Right atrium auricular region (tissue), 2 donors: ENCODE results near the gene KLHL12. TPM values are rescaled to one million over a fixed set of nuclear protein-coding genes. Genes with fewer than 3 reads are reported as not detected.
"Not testable (repeated sequence)": the region's sequence is repeated elsewhere in the genome, so short reads cannot be mapped to it uniquely, and the experiment has no call there.

Experiments
- DNase-seq: peaks from one replicate; pipeline ENCODE4 v3.0.0-alpha.2; 2019; ENCODE audit warnings: low spot score
- H3K27ac ChIP-seq, 2 donors: fragments of 200-600 bp; sonication (generic); 1 replicate in 1 of 2; 2 replicates in 1 of 2; pipeline ENCODE4 v1.5.1; 2016 to 2019
- H3K27me3 ChIP-seq, 2 donors: fragments of 200-600 bp; sonication (generic); one replicate each; pipeline versions ENCODE4 v1.5.1 to v1.6.0; 2017 to 2019
- H3K36me3 ChIP-seq: fragments of 200-600 bp; sonication (generic); one replicate; pipeline ENCODE4 v1.5.1; 2016
- H3K4me1 ChIP-seq, 2 donors: fragments of 200-600 bp; sonication (generic); one replicate each; pipeline versions ENCODE4 v1.5.1 to v1.6.0; 2017 to 2019
- H3K4me3 ChIP-seq, 2 donors: fragments of 200-600 bp; sonication (generic); 1 replicate in 1 of 2; 2 replicates in 1 of 2; pipeline ENCODE4 v1.5.1; 2017 to 2019; ENCODE audit warnings: mild to moderate bottlenecking in 1 of 2, moderate library complexity in 1 of 2
- H3K9me3 ChIP-seq, 2 donors: fragments of 200-600 bp; sonication (generic); one replicate each; pipeline ENCODE4 v1.5.1; 2019
- CTCF ChIP-seq, 2 donors: fragments of 200-600 bp; sonication (generic); IDR thresholded peaks; one replicate each; pipeline ENCODE4 v1.5.1; 2019; ENCODE audit warnings: antibody characterized with exemption in 2 of 2
- total RNA-seq, 2 donors: library from RNA; depleted of rRNA; stranded (reverse); fragments of >200 nt; gene quantifications; one replicate each; pipeline ENCODE4 v1.1.0, GENCODE V29; 2016

KLHL12 gene
- total RNA-seq, 2 donors from 2014 or later = 13.9 to 18.4 TPM

GRCh38 chr1:202935844-202936243 lies 8.8 kb upstream of the KLHL12 start:
- no peak for TF ChIP-seq CTCF (IDR thresholded peaks at IDR 0.05)
- peaks cover 0 to 11% of the 10 kb centered on the region in 2 donors for H3K9me3 ChIP-seq
- no peak overlapping the region for H3K27ac ChIP-seq
- no peaks in the 10 kb centered on the region for H3K4me1 ChIP-seq
- H3K36me3 ChIP-seq = peaks cover 6% of the 10 kb centered on the region
- no peaks in the 10 kb centered on the region for H3K27me3 ChIP-seq
- H3K4me3 ChIP-seq = no peak overlapping the region
- DNase-seq = no peak

GRCh38 chr1:202934755-202935154 lies 7.7 kb upstream of the KLHL12 start:
- Histone ChIP-seq H3K36me3 (no peaks in the 10 kb centered on the region), H3K27me3 (no peaks in the 10 kb centered on the region), H3K4me1 (no peaks in the 10 kb centered on the region), H3K9me3 (peaks cover 0 to 11% of the 10 kb centered on the region in 2 donors), H3K4me3 (no peak overlapping the region), H3K27ac (no peak overlapping the region)
- no peak for TF ChIP-seq CTCF (IDR thresholded peaks at IDR 0.05)
- DNase-seq = no peak

- H3K4me1 ChIP-seq = no peaks in the 10 kb centered on the region
- no peak for DNase-seq
Observed at GRCh38 chr1:202932476-202932875, 5.4 kb upstream of the KLHL12 start.

GRCh38 chr1:202923533-202923932 lies 3.5 kb downstream of the KLHL12 start:
- Histone ChIP-seq H3K36me3 (peaks cover 13% of the 10 kb centered on the region), H3K9me3 (no peaks in the 10 kb centered on the region), H3K27me3 (no peaks in the 10 kb centered on the region), H3K4me3 (no peak overlapping the region), H3K27ac (no peak overlapping the region), H3K4me1 (peaks cover 0 to 5% of the 10 kb centered on the region in 2 donors)
- no peak for DNase-seq
- no peak for TF ChIP-seq CTCF (IDR thresholded peaks at IDR 0.05)

More at GRCh38 chr1:202932476-202932875, 5.4 kb upstream of the KLHL12 start:
- H3K27me3 ChIP-seq = no peaks in the 10 kb centered on the region
- peaks cover 0 to 11% of the 10 kb centered on the region in 2 donors for H3K9me3 ChIP-seq
- no peaks in the 10 kb centered on the region for H3K36me3 ChIP-seq
- no peak overlapping the region for H3K27ac ChIP-seq
- no peak overlapping the region for H3K4me3 ChIP-seq
- TF ChIP-seq CTCF (IDR thresholded peaks at IDR 0.05) = no peak

- Histone ChIP-seq H3K27ac (no peak overlapping the region), H3K36me3 (peaks cover 39% of the 10 kb centered on the region), H3K4me1 (no peaks in the 10 kb centered on the region), H3K4me3 (no peak overlapping the region), H3K9me3 (no peaks in the 10 kb centered on the region), H3K27me3 (no peaks in the 10 kb centered on the region)
- no peak for DNase-seq
- no peak for TF ChIP-seq CTCF (IDR thresholded peaks at IDR 0.05)
Observed at GRCh38 chr1:202919615-202920014, 7.4 kb downstream of the KLHL12 start.

- no peak overlapping the region for H3K27ac ChIP-seq
- DNase-seq = no peak
- TF ChIP-seq CTCF (IDR thresholded peaks at IDR 0.05) = no peak
- no peak overlapping the region for H3K4me3 ChIP-seq
- H3K27me3 ChIP-seq = no peaks in the 10 kb centered on the region
- H3K36me3 ChIP-seq = peaks cover 57% of the 10 kb centered on the region
- H3K4me1 ChIP-seq = no peaks in the 10 kb centered on the region
- no peaks in the 10 kb centered on the region for H3K9me3 ChIP-seq
Observed at GRCh38 chr1:202915146-202915545, 11.9 kb downstream of the KLHL12 start.

GRCh38 chr1:202912476-202912875 lies 14.6 kb downstream of the KLHL12 start:
- peaks cover 68% of the 10 kb centered on the region for H3K36me3 ChIP-seq
- H3K27me3 ChIP-seq, H3K4me3 ChIP-seq, DNase-seq, H3K4me1 ChIP-seq, H3K27ac ChIP-seq, H3K9me3 ChIP-seq: not testable (repeated sequence)
